ENCODE data around the gene LPIN1.

The LPIN1 gene

DNA sequence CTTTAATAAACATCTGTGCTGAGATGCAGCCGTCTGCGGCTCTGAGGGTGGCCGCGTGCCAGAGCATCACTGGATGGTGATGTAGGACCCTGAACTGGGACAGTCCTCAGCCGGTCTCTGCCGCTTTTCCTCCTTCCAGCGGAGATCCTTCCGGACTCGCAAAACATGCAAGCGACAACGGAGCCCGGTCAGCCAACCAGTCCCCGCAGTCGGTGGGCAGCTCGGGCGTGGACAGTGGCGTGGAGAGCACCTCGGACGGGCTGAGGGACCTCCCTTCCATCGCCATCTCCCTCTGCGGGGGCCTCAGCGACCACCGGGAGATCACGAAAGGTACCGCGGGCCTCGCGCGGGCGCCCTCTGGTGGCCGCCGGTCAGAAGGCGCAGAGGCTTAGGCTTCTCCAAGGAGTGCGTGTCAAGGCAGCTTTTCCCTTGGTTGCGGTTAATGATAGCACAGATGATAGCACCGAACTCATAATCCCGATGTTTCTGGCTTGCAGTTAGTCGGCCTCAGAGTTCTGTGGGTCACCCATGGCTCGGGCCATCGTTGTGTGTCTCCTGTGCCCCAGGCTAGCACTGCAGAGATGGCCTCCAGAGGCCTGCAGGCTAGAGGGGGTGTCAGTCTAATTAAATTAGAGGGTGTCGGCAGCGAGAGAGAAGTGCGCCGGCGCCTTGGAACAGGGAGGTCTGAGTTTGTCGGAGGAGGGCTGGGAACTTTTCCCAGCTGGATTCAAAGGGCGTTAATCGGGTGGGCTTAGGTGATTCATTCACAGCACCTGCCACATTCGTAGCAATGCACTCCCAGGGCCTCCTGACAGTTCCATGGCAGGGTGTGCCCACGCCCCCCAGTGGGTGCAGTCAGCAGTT lies 38.5 kb downstream of the LPIN1 start:
- DNase-seq (ENCODE audit: low spot score), result peak; percentile 41

DNA sequence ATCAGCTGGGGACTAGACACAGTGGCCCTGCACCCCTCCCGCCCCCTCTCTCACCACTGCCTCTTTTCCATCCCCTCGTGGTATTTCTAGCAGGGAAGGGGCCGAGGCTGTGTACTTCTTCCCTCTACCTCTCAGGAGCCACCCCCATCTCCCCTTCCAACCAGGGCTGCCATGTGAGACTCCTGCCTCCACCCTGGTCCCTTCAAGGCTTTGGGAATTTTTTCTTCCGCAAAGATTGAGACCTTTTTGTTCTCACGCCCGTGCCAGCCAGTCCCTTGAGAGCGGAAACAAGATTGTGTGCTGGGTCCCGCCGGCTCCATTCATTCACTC lies 39.1 kb downstream of the LPIN1 start:
- no peak for DNase-seq (ENCODE audit: low spot score)

DNA sequence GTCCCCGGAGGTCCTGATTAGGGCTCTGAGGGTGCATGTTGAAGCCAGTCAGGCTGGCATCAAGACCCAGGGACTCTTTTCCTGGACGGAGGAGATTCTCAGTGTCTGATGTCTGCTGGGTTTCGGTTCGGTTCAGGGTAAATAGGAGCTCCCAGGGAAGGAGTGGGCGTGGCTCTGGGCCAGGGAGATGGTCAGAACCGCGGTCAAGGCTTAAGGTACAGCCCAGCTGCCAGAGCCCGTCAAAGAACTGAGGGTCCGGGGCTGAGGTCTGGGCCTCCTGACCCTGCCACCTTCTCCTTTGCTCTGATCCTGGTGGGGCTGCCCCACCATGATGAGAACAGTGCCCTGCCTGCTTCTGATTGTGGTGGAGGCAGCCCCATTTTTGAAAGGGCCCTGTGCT lies 39.8 kb downstream of the LPIN1 start:
- no peak for DNase-seq (ENCODE audit: low spot score)

DNA sequence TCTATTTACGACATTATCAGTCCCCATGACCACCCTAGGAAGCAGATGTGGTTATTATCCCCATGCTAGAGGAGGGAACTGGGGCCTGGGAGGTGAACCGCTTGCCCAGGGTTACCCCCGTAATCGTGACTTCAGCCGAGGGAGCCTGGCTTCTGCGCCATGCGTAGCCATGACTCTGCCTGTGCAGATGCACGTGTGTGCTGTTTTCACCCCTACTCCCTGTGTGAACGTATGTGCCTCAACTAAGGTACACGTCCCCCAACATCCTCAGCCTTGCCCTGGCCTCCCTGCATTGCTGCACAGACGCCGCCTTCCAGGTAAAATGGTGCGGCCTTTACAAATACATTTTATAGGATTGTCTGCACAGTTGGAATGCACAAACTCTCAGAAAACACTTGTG lies 40.2 kb downstream of the LPIN1 start:
- no peak for DNase-seq (ENCODE audit: low spot score)

DNA sequence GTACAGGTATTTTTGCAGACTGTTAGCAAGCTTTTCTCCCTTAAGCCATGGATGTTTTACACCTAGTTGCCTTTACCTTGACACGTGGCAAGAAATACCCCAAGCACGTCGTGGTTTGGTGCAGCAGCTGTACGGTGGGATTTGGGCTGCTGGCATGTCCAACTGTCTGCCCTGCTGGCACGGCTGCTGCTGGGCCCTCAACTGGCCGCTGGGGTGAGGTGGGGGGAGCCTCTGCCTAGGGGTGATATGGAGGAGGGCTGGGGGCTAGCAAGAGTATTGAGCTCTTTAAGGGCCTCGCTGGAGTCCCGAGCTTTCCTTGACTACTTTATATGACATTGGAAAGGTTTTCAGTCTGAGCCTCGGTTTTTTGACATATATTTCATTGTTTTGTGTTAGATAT lies 41.6 kb downstream of the LPIN1 start:
- no peak for DNase-seq (ENCODE audit: low spot score)

DNA sequence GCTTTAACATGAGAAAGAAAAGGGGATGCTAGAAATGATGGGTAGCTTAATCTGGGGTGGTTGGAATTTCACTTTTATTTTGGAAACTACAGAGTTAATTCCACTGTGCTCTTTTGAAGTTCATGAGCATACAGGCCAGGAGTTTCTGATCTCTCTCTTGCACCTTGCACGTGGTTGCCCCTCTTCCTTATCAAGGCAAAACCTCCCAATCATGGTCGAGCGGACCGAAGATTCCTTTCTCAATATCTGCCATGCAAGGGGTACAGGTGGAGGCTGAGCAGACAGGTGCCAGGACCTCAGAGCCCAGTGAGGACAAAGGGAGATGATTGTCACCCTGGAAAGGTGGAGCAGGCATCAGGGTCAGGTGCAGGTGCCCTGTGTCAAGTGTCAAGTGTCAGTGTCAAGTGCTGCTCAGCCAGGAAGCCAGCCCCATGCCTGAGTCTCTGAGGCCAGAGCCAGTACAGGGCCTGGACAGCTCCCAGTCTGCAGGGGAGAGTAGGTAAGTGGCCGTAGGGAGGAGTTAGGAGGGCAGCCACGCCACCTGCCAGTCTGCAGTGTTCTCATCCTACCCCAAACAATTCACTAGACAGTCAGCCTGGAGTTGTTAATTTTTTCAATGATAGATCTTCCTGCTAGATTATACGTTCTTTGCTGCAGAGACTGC lies 42.2 kb downstream of the LPIN1 start:
- no peak for DNase-seq (ENCODE audit: low spot score)

DNA sequence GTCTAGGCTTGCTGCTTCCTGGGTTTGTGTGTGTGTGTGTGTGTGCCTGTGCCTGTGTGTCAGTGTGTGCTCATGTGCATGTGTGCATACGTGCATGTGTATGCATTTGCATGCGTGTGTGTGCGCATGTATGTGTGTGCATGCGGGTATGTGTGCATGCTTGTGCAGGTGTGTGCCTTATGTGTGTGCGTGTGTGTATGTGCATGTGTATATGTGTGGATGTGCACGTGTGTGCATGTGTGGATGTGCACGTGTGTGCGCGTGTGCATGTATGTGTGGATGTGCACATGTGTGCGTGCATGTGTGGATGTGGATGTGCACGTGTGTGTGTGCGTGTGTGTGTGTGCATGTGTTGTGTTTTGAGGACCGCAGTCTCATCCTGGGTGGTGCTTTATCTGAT lies 42.8 kb downstream of the LPIN1 start:
- no peak for DNase-seq (ENCODE audit: low spot score)

DNA sequence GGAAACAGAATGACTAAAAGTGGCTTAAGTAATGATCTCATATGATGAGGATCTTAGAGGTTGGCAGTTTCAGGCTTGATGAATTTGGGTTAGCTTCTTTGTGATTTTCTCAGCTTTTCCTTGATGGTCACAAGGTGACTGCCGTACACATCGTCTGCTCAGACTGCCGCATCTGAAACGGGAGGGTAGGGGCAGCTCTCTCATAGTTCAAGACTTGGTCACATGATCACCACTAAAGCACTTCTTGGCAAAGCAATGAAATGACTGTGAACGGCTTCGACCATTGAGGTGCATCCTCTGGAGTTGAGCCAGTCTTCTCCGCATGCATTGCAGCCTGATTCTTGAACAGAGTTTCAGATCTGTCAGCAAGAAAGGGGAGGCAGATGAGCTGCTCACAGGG lies 43.8 kb downstream of the LPIN1 start:
- no peak for DNase-seq (ENCODE audit: low spot score)

DNA sequence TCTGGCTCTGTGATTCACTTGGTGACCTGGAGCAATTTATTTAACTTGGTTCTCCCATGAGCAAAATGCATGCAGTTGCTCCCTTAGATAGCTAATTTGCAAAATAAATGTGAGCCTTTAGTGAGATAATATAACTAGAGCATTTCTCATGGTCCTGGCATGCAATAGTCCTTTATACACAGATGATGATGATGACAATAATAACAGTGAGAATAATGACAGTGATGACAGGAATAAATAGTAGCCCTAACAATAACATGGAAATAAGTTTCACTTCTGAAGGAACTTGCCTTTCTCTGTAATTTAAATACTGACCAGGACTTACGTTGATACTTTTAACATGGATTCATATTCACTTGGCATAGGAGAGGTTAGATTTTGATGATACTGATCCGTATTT lies 49.2 kb downstream of the LPIN1 start:
- DNase-seq (ENCODE audit: low spot score), result no peak

DNA sequence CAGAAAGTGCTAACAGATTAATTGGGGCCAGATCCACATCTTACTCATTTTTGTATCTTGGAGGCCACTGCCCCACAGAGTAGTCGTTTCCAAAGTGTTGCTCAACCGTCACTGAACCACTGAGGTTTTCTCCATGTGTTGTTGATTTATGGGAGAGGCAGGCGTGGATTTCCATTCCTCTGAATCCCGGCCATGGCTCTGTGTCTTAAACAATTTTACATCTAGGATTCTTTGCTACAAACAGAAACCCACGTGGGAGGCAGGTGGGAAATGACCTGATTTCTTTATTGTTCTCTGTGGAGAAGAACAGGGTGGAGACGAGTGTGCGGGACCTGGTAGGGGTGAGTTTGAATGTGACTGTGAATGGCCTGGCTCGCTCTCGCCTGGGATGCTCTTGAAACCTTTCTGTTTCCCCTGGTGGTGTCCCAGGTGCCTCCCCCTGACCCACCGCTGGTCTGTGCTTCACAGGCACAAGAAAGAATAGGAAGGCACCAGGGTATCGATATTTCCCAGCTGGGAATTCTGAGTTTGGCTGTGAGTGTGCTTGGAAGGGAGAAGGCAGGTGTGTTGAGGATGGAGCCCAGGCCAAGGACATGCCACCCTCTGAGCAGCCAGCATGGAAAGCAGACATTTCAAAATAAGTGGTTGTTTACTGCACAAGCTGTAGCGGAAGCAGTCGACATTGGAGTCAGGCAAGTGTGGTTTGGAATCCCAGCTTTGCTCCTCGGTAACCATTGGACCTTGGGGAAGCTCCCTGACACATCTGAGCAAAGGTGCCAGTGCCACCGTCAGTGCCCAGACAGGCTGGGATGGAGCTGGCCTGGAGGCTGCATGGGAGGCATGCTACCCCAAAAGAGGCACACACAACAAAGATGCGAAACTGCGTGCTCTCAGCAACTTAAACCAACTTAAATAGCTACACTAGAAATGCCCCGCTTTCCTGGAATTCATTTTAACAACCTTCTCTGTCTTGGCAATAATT lies 50.0 kb downstream of the LPIN1 start:
- no peak for DNase-seq (ENCODE audit: low spot score)

DNA sequence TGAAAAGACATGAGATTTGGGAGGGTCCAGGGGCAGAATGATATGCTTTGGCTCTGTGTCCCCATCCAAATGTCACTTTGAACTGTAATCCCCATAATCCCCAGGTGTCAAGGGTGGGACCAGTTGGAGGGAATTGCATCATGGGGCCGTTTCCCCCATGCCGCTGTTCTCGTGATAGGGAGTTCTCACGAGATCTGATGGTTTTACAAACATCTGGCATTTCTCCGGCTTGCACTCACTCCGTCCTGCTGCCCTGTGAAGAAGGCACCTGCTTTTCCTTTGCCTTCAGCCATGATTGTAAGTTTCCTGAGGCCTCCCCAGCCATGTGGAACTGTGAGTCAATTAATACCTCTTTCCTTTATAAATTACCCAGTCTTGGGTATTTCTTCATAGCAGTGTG lies 51.4 kb downstream of the LPIN1 start:
- DNase-seq (ENCODE audit: low spot score), result no peak

DNA sequence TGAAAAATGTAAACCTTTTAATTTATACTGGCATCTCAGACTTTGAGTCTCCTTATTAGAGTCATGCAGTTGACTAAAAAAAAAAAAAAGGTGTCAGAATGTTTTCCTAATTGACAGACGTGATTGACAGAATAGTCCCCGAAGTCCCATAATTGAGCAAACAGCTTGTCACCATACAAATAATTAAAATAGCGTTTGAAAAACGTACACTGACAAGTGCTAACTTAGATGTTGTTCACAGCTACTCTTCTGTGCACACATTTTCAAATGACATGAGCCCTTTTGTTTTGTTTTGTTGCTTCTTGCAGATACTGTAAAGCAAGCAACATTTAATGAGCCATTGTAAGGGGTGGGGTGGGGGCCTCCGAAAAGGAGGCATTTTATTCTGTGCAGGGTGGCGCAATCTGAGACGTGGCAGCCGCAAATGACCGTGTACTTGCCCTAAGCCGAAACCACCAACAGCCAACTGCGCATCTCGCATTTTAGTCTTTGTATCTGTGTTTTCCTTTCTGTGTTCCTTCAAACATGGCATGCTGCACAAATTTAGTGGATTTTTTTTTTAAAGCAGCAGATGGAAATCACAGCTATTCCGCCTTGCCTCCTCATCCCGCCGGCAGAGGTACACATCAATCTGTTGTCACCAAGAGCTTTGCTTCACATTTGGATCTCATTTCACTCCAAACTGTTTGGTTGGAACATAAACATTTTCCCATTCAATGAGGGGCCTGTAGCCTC lies 52.4 kb downstream of the LPIN1 start:
- DNase-seq (ENCODE audit: low spot score), result no peak

DNA sequence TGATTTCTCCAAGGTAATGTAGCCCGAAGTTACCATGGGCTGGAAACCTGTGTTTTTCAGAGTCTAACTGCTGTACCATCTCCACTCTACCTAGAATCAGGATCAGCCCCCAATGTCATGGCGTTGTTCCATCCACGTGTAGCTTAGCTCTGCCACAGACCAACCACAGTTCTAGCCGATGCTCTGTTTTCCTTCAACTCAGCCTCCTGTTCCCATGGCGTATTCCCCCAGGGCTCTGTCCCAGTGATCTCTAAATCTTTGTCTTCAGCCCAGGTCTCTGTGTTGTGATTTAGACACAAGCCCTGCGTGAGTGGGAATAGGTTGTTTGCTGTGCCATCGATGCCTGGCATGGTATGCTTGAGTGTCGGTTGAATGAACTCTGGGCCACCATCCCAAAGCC lies 53.4 kb downstream of the LPIN1 start:
- DNase-seq (ENCODE audit: low spot score), result no peak

DNA sequence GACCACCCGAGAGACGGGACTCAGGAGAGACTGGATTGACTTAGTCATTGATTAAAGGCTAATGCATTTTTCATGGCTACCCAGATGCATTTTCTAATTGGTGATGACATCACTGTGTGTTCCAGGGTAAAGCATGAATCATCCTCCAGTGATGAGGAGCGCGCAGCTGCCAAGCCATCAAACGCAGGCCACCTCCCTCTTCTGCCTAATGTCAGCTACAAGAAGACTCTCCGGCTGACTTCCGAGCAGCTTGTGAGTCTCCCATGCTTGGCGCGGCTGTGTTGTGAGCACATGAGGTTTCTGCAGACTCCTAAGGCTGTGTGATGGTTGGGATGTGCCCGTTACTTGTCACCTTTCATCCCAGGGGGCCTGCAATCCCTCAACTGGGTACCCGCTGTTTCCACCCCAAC lies 56.4 kb downstream of the LPIN1 start:
- no peak for DNase-seq (ENCODE audit: low spot score)

DNA sequence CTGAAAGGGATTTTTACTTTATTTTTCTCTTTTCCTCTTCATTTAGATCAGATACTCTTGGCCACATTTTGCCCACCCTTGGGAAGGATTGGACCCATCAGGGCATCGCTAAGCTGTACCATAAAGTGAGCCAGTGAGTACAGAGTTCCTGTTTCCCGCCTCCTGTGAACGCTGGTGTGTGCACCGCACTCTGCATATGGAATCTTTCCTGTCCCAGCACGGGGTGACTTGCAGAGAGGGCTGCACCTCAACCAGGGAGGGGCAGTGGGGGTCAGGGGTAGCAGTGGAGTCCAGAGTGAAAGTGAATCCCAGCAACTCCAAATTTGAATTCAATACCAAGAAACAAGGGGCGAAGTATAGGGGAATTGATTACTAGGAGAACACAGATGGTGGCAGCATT lies 58.6 kb downstream of the LPIN1 start:
- DNase-seq (ENCODE audit: low spot score), result no peak

DNA sequence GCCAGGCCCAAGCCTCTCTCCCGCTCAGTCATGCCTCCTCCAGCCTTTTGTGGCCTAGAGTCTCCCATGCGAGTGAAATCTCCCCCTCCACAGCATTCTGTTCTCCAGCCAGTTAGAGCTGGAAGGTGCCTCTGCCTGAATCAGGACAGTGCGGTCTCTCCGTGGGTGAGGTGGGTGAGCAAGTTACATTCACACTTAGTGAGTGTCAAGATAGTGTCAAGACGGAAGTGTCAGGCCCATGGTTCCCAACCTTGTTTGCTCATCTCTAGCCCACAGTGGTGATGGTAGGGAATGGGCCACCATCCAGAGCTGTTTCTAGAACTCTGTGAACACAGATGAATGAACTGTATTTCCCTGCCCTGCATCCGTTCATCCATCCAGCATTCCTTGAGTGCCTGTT lies 59.5 kb downstream of the LPIN1 start:
- no peak for DNase-seq (ENCODE audit: low spot score)

DNA sequence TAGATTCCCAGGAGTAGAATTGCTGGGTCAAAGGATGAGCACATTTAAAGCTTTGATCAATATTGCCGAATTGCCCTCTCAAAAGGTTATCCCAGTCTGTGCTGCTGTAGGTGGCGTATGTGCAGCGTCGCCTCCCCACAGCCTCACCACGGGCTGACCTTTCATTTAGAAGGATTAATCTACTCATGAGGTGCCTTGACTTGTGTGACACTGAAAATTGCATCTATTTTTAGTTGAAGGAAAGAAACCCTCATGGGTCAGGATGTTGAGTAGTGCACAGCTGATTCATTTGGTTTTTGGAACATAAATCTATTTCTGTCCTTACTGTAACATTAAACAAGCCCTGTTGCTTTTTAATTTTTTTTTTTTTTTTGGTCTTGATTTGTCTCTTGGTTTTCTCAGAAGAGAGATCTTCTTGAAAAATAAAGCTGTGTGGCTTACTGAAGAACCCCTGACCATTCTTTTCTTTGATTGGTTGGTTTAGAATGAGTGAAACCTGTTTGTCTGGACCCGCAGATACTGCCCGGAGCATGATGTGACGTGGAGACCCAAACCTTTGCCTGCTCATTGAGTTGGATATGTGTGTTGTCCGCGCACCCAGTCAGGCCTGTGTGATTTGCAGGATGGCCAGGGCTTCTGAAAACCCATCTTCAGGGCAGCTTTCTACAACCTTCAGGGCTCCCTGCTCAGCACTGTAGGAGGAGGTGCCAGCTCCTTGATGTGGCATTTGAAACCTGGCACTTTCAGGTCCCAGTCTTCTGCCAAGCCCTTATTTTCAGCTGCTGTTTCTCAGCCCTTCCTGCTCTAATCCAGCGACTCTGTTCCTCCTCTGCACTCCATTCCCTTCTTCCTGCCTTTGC lies 61.0 kb downstream of the LPIN1 start:
- no peak for DNase-seq (ENCODE audit: low spot score)

DNA sequence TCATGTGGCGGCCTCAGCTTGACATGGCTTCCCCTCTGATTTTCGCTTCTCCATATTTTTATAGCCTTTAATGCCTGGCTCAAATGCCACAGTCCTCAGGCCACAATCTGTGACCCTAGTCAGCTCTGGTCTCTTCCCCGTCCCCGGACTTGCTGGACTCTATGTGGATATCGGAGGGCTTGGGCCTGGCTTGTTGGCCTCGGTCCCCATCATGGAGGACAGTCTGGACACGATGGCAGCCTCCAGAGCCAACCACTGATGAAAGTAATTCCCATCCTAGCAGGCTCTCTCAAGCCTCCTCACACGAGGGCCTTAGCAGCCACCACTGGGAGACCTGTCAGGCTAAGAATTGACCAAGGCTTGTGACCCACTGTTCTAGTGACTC lies 61.6 kb downstream of the LPIN1 start:
- DNase-seq (ENCODE audit: low spot score), result no peak

DNA sequence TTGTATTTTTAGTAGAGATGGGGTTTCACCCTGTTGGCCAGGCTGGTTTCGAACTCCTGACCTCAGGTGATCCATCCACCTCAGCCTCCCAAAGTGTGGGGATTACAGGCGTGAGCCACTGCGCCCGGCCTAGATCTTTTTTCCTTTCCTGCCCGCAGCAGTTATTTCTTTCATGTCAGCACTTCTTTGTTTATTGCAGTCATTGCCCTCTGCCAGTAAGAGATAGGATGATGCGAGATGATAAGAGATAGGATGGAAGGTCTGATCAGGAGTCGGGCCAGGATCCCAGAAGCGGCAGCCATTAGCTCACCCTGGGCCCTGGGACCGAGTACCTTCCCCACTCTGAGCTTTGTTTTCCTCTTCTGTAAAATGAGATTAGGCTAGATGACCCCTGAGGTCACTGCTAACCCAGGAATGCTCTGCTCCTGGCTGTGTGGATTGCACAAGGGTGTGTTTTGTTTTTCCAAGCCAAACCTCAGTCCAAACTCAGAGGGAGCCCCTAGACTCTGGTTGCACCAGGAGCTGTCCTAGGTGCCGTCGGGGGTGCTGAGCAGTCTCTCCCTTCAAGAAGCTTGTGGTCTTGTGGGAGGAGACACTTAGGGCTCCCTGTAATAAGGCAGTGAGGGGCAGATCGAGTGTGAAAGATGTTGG lies 63.3 kb downstream of the LPIN1 start:
- no peak for DNase-seq (ENCODE audit: low spot score)

DNA sequence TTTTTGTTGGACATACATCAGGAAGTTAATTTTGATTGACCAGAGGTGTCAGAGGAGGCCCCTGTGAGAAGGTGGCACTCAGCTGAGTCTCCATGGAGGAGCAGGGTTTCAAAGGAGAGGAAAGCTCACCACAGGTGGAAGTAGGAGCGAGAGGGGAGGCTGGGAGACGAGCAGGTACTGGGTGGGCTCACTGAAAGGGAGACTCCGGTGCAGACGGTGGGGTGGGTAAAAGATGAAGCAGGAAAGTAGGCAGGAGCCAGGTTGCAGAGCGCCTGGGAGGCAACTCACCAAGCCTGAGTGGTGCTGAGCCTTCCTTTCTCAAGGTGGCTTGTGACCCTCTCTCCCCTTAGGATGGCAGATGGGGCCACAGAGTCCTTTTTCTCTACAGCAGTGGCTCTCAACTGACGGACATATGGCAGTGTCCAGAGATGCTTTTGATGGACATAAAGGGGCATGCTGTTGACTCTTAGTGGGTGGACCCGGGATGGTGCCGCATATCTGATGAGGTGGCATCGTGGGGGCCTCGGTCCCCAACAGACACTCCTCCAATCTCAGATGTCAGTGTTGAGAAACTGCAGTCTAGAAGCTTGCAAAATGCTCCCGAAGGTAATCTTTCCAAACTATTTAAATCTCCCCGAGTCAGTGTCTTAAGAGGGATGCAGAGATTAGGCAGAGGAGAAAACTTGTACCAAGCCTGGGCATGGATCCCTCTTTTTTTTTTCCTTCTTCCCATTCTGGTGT lies 64.0 kb downstream of the LPIN1 start:
- DNase-seq (ENCODE audit: low spot score), result no peak
